Measurements from ENCODE around the gene NR0B2.
"Not testable (repeated sequence)": the region's sequence is repeated elsewhere in the genome, so short reads cannot be mapped to it uniquely, and the experiment has no call there.

NR0B2 gene

GRCh38 chr1:26913754-26914619, at the start of gene NR0B2:
Gene NR0B2 (minus strand): TSS chr1:26913975. CDS start chr1:26913940, 35 bp downstream.
- peak; percentile 86 for DNase-seq

GRCh38 chr1:26961826-26962225, 48.1 kb upstream of the NR0B2 start:
- no peak for DNase-seq

DNA sequence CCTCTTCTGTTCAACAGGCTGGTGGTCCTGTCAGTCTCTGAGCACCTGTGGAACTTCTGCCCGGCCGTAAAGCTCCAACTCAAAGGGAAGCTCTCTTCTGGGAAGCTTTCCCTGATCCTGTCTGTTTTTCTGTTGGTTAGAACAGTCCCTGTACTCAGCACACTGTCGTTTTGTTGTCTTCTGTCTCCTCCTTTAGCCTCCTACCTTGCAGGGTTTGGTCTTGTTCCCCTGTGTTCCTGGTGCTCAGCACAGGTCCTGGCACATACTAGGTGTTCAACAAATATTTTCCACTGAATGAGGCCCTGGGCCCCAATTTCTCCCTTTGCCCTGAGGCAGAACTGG, 46.8 kb upstream of the NR0B2 start:
- DNase-seq: no peak

GRCh38 chr1:26959722-26960624, 46.2 kb upstream of the NR0B2 start, which contains the start of gene KDF1:
Gene KDF1 (minus strand): TSS chr1:26960468. CDS start chr1:26952380, 8,088 bp downstream.
- DNase-seq: peak; percentile 69

- DNase-seq: no peak
These were observed 45.5 kb upstream of the NR0B2 start for GRCh38 chr1:26959270-26959669.

DNA sequence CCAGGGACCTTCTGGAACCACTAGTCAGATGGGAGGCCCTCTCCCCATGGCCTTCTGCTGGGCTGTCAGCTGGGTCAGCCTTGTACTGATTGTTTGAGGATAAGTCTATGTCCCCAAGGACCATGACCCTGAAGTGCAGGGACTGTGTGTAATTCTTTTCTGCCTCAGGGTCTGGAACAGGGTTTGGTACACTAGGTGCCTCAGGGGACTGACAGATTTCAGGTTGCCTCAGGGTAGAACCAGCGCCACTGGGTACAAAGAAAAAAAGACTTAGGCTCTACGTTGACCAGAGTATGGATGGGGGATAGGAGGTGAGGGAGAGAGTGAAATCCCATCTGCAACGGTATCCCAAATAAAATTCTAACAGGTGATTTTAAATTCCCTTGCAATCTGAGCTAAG, 43.5 kb upstream of the NR0B2 start:
- DNase-seq: no peak

DNA sequence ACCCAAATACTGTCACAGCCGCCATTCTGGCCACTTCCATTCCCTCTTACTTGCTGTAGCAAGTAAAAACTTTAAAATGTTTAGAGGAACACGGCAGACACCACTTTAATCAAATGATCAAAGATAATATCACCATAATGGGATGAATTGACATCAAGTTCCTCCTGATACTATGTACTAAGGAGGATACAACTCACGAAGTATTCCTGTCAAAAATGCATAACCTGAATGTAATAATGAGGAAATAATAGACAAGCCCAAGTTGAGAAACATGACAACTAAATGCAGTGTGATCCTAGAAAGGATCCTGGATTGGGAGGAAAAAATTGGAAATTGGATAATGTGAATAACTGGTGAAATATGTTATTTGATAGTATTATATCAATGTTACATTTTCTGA, 42.5 kb upstream of the NR0B2 start:
- DNase-seq: no peak

- no peak for DNase-seq
These were observed 39.6 kb upstream of the NR0B2 start for GRCh38 chr1:26953374-26953773.

GRCh38 chr1:26951821-26952497, 38.2 kb upstream of the NR0B2 start:
- no peak for DNase-seq

DNA sequence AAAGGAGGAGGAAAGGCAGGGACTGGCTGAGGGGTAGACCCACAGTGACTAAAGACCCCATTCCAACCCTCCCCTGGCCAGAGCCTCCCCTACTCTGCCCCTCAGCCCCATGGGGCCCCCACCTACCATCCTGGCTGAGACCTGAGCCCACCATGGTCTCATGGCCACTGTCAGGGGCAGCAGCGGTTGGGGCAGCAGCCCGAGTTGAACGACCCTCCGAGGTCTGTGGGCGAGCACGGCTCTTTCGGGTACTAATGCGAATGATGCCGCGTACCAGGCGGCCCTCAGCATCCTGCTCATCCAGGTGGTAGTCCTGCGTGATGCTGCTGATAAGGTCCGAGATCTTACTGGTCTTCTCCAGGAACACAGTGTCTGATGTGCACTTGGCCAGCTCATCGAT, 37.4 kb upstream of the NR0B2 start:
- no peak for DNase-seq

DNA sequence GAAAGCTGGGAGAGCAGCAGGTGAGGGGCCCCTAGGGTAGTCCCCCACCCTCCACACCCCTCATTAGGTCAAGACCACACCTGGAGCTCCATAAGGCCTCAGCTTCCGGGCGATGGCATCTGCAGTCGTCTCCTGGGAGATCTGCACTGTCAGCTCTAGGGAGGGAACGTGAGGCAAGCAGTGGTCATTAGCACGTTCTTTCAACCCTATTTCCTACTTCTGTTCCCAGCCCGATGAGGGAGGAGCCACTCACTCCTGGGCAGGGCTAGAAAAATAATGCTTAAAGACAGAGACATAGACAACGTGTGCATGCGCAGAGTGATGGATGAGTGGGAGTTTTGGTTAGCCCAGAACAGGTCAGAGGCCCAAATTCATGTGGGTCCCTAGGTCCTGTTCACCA, 36.8 kb upstream of the NR0B2 start:
- no peak for DNase-seq

DNA sequence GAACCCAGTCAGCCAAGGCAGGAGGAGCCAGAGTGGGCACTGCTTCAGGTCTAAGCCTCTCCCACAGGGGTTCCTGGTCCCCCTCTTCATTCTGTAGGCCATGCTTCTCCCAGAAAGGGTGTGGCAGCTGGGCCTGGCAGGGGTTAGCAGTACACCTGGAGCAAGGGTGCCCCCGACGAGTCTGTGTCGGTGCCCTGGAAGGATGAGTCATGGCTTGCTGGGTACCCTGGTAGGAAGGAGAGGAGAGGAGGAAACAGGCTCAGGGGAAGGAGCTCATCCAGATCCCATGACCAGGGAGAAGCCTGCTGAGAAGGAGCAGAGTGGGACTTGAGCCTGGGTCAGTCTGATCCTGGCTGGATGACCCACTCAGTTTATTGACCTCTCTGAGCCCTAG, 36.1 kb upstream of the NR0B2 start:
- DNase-seq: no peak

GRCh38 chr1:26949266-26949925, 35.6 kb upstream of the NR0B2 start:
- no peak for DNase-seq

- not testable (repeated sequence) for DNase-seq
These were observed 34.9 kb upstream of the NR0B2 start for GRCh38 chr1:26948725-26949057.

DNA sequence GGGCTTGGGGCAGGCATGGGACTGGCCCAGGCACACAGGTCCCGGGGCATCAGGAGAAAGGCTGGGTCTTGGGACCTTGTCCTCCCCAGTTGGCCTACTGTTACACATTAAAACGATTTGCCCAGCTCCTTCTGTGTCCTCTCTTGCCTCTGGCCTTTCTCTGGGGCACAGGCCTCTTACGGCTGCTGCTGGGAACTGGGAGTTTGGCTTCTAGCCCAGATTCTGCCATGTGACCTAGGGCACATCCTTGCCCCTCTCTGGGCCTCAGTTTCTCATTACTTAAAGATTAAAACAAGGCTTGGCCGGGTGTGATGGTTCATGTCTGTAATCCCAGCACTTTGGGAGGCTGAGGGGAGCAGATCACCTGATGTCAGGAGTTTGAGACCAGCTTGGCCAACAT, 32.5 kb upstream of the NR0B2 start:
- no peak for DNase-seq

DNA sequence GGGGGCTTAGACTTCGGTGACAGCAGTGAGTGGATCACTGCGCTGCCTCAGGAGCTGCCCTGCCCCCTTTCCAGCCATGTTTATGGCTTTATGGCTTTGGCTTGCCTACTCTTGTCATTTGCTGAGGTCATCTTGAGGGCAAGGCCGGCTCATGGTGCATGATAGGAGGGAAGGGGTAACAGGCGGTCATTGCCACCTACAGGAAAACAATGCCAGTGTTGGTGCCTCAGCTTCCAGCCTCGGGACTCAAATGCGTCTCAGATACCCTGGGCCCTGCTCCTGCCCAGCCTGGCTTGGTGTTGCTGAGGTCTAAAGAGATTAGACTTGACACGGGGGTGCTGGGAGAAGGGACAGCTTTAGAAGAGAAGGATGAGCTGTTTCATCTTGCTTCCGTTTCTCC, 32.0 kb upstream of the NR0B2 start:
- no peak for DNase-seq

GRCh38 chr1:26945138-26945537, 31.4 kb upstream of the NR0B2 start:
- no peak for DNase-seq

DNA sequence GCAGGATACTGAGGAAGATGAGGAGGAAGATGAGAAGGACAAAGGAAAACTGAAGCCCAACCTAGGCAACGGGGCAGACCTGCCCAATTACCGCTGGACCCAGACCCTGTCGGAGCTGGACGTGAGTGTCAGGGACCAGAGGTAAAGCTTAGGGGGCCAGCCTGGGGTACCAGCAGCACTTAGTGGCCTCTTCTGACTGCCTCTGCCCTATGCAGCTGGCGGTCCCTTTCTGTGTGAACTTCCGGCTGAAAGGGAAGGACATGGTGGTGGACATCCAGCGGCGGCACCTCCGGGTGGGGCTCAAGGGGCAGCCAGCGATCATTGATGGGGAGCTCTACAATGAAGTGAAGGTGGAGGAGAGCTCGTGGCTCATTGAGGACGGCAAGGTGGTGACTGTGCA, 28.9 kb upstream of the NR0B2 start:
- DNase-seq: no peak

GRCh38 chr1:26941311-26941710, 27.5 kb upstream of the NR0B2 start:
- no peak for DNase-seq

DNA sequence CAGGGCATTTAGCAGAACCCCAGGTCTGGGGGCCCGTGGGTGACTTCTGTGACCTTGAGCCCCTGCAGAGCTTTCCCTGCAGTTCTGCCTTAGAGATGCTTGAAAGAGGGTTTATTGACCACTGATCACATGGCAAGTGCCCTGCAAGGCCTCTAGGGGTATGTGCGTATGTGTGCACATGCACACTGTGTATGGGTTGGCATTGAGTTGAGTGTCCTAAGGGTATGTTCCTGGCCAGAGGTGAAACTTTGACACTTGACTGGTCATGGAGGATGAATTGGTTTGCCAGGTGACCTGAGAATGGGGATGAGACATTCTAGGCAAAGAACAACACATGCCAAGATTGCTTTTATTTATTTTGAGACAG, 24.9 kb upstream of the NR0B2 start:
- DNase-seq: no peak

GRCh38 chr1:26938004-26938658, 24.4 kb upstream of the NR0B2 start:
- DNase-seq: no peak

- no peak for DNase-seq
These were observed 23.0 kb upstream of the NR0B2 start for GRCh38 chr1:26936823-26937222.

- no peak for DNase-seq
These were observed 18.8 kb upstream of the NR0B2 start for GRCh38 chr1:26932531-26932930.

Data from NCI-H1436 (cell line).